Spleen (tissue), 7 donors: Measurements from ENCODE around the gene TSSK2.

Experiments
- CTCF ChIP-seq, 11 experiments: fragments of 200-600 bp in 7 of 11; fragments of 450-650 bp in 4 of 11; sonication (generic) in 4 of 11; IDR thresholded peaks in 8 of 11; conservative IDR thresholded peaks in 3 of 11; 1 replicate in 7 of 11; 2 replicates in 4 of 11; pipeline versions ENCODE4 v1.4.0 to v1.8.0; 2016 to 2021; ENCODE audit warnings: antibody characterized with exemption in 11 of 11, inconsistent platforms in 4 of 11, mild to moderate bottlenecking in 1 of 11
- POLR2A ChIP-seq, 3 donors: fragments of 450-650 bp; IDR thresholded peaks; one replicate each; pipeline ENCODE4 v1.5.1; 2017; ENCODE audit warnings: antibody characterized with exemption in 3 of 3, mild to moderate bottlenecking in 1 of 3
- POLR2AphosphoS5 ChIP-seq, 3 donors: sonication (generic); formaldehyde crosslinking; IDR thresholded peaks; one replicate each; pipeline ENCODE4 v1.5.1; 2017; ENCODE audit warnings: antibody characterized with exemption in 3 of 3
- donor health status: DM: no; HTN: no; CAD: no; lungs with moderate emphysema.
- donor health status: DM: no; HTN: no; CAD: no.
- donor health status: DM: no; HTN: no; CAD: no.

- TF ChIP-seq CTCF (IDR thresholded peaks at IDR 0.05 in 8 of 11, conservative IDR thresholded peaks at IDR 0.05 in 3 of 11) (no peak), POLR2AphosphoS5 (IDR thresholded peaks at IDR 0.05) (peak in 1 of 3 donors; percentile 14), POLR2A (IDR thresholded peaks at IDR 0.05) (no peak)
Observed at GRCh38 chr22:19169002-19169946, 38.2 kb downstream of the TSSK2 start.
